Epithelial cell of esophagus (primary cell): Measurements from ENCODE around the gene IL18RAP.

ENCODE experiments used
- DNase-seq: peaks from one replicate; pipeline ENCODE4 v3.0.0; 2010; ENCODE audit warnings: low read depth
- H3K4me3 ChIP-seq: 2 replicates; pipeline ENCODE4 v1.5.1; 2011; ENCODE audit warnings: mild to moderate bottlenecking, low read length, control low read depth
- TF ChIP-seq, protein P1 (sequence below): IDR thresholded peaks from 2 replicates; pipeline ENCODE4 v1.5.1; 2011; ENCODE audit warnings: low read depth, mild to moderate bottlenecking, low read length, control low read depth, inconsistent platforms; ENCODE audit not compliant: insufficient read depth; ENCODE audit errors: missing control alignments

IL18RAP gene

DNA sequence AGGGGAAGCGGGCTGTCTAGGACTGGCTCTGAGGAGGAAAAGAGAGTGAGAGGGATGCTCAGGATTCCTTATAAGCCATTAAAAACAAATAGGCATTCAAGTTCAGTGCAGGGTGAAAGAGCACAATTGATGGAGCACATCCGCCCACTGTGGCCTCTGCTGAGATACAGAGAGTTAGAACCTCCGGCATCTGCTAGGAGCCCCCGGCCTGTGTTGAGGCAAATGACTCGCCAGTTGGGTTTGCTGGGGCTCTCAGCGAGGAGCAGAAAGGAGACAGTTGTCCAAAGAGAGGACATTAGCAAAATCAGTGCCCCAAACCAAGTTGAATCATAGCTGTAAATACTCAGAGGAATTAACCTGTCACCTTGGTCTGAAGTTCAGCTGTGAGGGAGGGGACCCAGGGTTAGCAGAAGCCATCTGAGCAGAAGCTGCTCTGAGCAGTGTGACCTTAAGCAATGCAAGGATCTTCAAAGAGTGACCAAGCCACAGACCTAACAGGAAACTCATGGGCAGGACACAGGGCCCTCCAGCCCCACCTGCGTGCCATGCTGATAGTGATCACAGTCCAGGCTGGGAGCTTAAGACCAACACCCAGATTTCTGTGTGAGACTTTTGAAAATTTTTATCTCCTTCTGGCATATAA is 23.3 kb upstream of the IL18RAP start:
- H3K4me3 ChIP-seq: no peak overlapping the region
- TF ChIP-seq, protein P1, sequence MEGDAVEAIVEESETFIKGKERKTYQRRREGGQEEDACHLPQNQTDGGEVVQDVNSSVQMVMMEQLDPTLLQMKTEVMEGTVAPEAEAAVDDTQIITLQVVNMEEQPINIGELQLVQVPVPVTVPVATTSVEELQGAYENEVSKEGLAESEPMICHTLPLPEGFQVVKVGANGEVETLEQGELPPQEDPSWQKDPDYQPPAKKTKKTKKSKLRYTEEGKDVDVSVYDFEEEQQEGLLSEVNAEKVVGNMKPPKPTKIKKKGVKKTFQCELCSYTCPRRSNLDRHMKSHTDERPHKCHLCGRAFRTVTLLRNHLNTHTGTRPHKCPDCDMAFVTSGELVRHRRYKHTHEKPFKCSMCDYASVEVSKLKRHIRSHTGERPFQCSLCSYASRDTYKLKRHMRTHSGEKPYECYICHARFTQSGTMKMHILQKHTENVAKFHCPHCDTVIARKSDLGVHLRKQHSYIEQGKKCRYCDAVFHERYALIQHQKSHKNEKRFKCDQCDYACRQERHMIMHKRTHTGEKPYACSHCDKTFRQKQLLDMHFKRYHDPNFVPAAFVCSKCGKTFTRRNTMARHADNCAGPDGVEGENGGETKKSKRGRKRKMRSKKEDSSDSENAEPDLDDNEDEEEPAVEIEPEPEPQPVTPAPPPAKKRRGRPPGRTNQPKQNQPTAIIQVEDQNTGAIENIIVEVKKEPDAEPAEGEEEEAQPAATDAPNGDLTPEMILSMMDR: no peak
- no peak for DNase-seq

- TF ChIP-seq, protein P1: no peak
- DNase-seq: no peak
- no peak overlapping the region for H3K4me3 ChIP-seq
Measured at GRCh38 chr2:102401456-102401855, 21.5 kb upstream of the IL18RAP start.

GRCh38 chr2:102401865-102402264 is 21.1 kb upstream of the IL18RAP start:
- no peak overlapping the region for H3K4me3 ChIP-seq
- TF ChIP-seq, protein P1: no peak
- DNase-seq: no peak

GRCh38 chr2:102410952-102411351 is 12.0 kb upstream of the IL18RAP start:
- H3K4me3 ChIP-seq: no peak overlapping the region
- TF ChIP-seq, protein P1: no peak
- no peak for DNase-seq

- TF ChIP-seq, protein P1: no peak
Measured at GRCh38 chr2:102412199-102412598, 10.8 kb upstream of the IL18RAP start.

DNA sequence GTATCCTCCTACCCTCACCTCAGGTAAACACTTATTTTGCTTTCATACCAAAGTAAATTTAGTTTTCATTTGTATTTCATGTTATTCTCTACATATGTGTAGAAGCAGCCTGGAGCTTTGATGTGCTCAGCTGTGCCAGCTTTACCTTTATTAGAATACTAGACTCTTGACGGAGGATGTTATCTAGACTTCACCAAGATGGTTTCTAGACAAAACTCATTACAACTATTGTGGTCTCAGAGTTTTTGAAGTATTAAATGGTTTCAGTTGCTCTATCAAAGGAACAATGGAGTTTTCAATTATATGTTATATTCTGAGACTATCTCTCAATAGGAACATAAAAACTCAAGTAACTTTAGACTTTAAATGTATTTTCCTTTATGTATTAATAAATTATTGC is 5.0 kb upstream of the IL18RAP start:
- DNase-seq: no peak

More at GRCh38 chr2:102412199-102412598, 10.8 kb upstream of the IL18RAP start:
- no peak overlapping the region for H3K4me3 ChIP-seq
- no peak for DNase-seq

More for the DNA sequence above, 5.0 kb upstream of the IL18RAP start:
- TF ChIP-seq, protein P1: no peak
- H3K4me3 ChIP-seq: no peak overlapping the region
